Measurements from ENCODE around the gene PLAAT2.
"Not testable (repeated sequence)": the region's sequence is repeated elsewhere in the genome, so short reads cannot be mapped to it uniquely, and the experiment has no call there.

DNA sequence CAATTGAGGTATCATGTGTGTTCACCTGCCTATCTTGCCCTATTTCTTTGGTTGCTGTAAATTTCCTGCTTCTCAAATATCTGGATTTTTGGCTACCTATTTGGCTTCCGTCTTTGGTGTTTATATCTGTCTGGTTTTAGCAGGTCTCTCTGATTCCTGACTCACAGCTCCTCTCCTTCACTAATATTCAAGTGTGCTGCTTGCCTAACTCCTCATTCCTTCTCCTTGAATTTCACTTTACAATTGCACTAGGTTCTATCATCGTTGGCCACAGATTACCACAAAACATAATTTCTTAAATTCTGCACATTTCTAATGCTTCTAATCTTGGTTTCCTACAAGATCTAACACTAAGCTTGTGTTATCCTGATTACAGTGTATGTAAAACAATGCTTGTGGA, 20.7 kb downstream of the PLAAT2 start:
- not testable (repeated sequence) for TF ChIP-seq CTCF (IDR thresholded peaks at IDR 0.05); POLR2AphosphoS5 (IDR thresholded peaks at IDR 0.05; ENCODE audit: insufficient read depth in 1 of 2, low read depth in 1 of 2); POLR2A (IDR thresholded peaks at IDR 0.05)

All from vagina (tissue), 2 donors.